ENCODE results near the gene ZMYND10. TPM values are rescaled to one million over a fixed set of nuclear protein-coding genes. Genes with fewer than 3 reads are reported as not detected.
"Not testable (repeated sequence)": the region's sequence is repeated elsewhere in the genome, so short reads cannot be mapped to it uniquely, and the experiment has no call there.

Gene ZMYND10
- total RNA-seq, 3 donors from 2014 or later: 0.71 to 1.0 (median 0.96) TPM

- Mint-ChIP-seq H3K36me3 (ENCODE audit: insufficient read depth) (peaks cover 3% of the 10 kb centered on the region), H3K27me3 (ENCODE audit: low read depth) (no peaks in the 10 kb centered on the region), H3K4me1 (ENCODE audit: low read depth) (peaks cover 39% of the 10 kb centered on the region), H3K9me3 (no peaks in the 10 kb centered on the region), H3K4me3 (peak overlapping the region; percentile 82)
- peak; percentile 85 to 86 for ATAC-seq
- peak; percentile 70 for DNase-seq
These were observed 24.0 kb downstream of the ZMYND10 start for GRCh38 chr3:50321336-50322114.

GRCh38 chr3:50320853-50321335 is 24.6 kb downstream of the ZMYND10 start:
- Mint-ChIP-seq H3K4me3 (peak overlapping the region; percentile 89), H3K36me3 (ENCODE audit: insufficient read depth) (peaks cover 3% of the 10 kb centered on the region), H3K27me3 (ENCODE audit: low read depth) (no peaks in the 10 kb centered on the region), H3K9me3 (no peaks in the 10 kb centered on the region), H3K4me1 (ENCODE audit: low read depth) (peaks cover 41% of the 10 kb centered on the region)
- ATAC-seq (peak; percentile 60 to 67), DNase-seq (peak; percentile 55)

GRCh38 chr3:50319894-50320625 is 25.5 kb downstream of the ZMYND10 start:
- no peaks in the 10 kb centered on the region for H3K27me3 Mint-ChIP-seq (ENCODE audit: low read depth)
- ATAC-seq: no peak
- no peak for DNase-seq
- H3K4me3 Mint-ChIP-seq: peak overlapping the region; percentile 89
- H3K36me3 Mint-ChIP-seq (ENCODE audit: insufficient read depth): no peaks in the 10 kb centered on the region
- H3K4me1 Mint-ChIP-seq (ENCODE audit: low read depth): peaks cover 43% of the 10 kb centered on the region
- no peaks in the 10 kb centered on the region for H3K9me3 Mint-ChIP-seq

GRCh38 chr3:50319181-50319893 is 26.2 kb downstream of the ZMYND10 start:
- DNase-seq: no peak
- H3K9me3 Mint-ChIP-seq: no peaks in the 10 kb centered on the region
- no peaks in the 10 kb centered on the region for H3K27me3 Mint-ChIP-seq (ENCODE audit: low read depth)
- H3K4me1 Mint-ChIP-seq (ENCODE audit: low read depth): peaks cover 37% of the 10 kb centered on the region
- no peak for ATAC-seq
- peak overlapping the region; percentile 89 for H3K4me3 Mint-ChIP-seq
- H3K36me3 Mint-ChIP-seq (ENCODE audit: insufficient read depth): no peaks in the 10 kb centered on the region

- Mint-ChIP-seq H3K36me3 (ENCODE audit: insufficient read depth) (peaks cover 1% of the 10 kb centered on the region), H3K4me1 (ENCODE audit: low read depth) (peaks cover 37% of the 10 kb centered on the region), H3K9me3 (no peaks in the 10 kb centered on the region), H3K27me3 (ENCODE audit: low read depth) (no peaks in the 10 kb centered on the region), H3K4me3 (no peak overlapping the region)
- no peak for DNase-seq
- ATAC-seq: no peak
These were observed 26.9 kb downstream of the ZMYND10 start for GRCh38 chr3:50318615-50319014.

GRCh38 chr3:50318163-50318562 is 27.4 kb downstream of the ZMYND10 start:
- Mint-ChIP-seq H3K36me3 (ENCODE audit: insufficient read depth) (peaks cover 1% of the 10 kb centered on the region), H3K4me1 (ENCODE audit: low read depth) (peaks cover 37% of the 10 kb centered on the region), H3K27me3 (ENCODE audit: low read depth) (no peaks in the 10 kb centered on the region), H3K9me3 (no peaks in the 10 kb centered on the region), H3K4me3 (no peak overlapping the region)
- DNase-seq (no peak), ATAC-seq (no peak)

- DNase-seq: no peak
- Mint-ChIP-seq H3K27me3 (ENCODE audit: low read depth) (no peaks in the 10 kb centered on the region), H3K36me3 (ENCODE audit: insufficient read depth) (peaks cover 1% of the 10 kb centered on the region), H3K4me3 (no peak overlapping the region), H3K9me3 (no peaks in the 10 kb centered on the region), H3K4me1 (ENCODE audit: low read depth) (peaks cover 37% of the 10 kb centered on the region)
- ATAC-seq: no peak
These were observed 28.2 kb downstream of the ZMYND10 start for GRCh38 chr3:50317300-50317699.

- Mint-ChIP-seq H3K4me3 (peak overlapping the region; percentile 28), H3K9me3 (no peaks in the 10 kb centered on the region), H3K27me3 (ENCODE audit: low read depth) (no peaks in the 10 kb centered on the region), H3K4me1 (ENCODE audit: low read depth) (peaks cover 37% of the 10 kb centered on the region), H3K36me3 (ENCODE audit: insufficient read depth) (peaks cover 1% of the 10 kb centered on the region)
- ATAC-seq: peak; percentile 13 to 27
- DNase-seq: peak; percentile 70
These were observed 28.8 kb downstream of the ZMYND10 start for GRCh38 chr3:50316657-50317242.

- Mint-ChIP-seq H3K27me3 (ENCODE audit: low read depth) (no peaks in the 10 kb centered on the region), H3K4me1 (ENCODE audit: low read depth) (peaks cover 28% of the 10 kb centered on the region), H3K36me3 (ENCODE audit: insufficient read depth) (peaks cover 1% of the 10 kb centered on the region), H3K9me3 (no peaks in the 10 kb centered on the region), H3K4me3 (no peak overlapping the region)
- DNase-seq (no peak), ATAC-seq (no peak)
These were observed 30.7 kb downstream of the ZMYND10 start for GRCh38 chr3:50314816-50315215.

- peaks cover 1% of the 10 kb centered on the region for H3K36me3 Mint-ChIP-seq (ENCODE audit: insufficient read depth)
- peaks cover 24% of the 10 kb centered on the region for H3K4me1 Mint-ChIP-seq (ENCODE audit: low read depth)
- no peaks in the 10 kb centered on the region for H3K27me3 Mint-ChIP-seq (ENCODE audit: low read depth)
- ATAC-seq: no peak
- no peak for DNase-seq
- H3K9me3 Mint-ChIP-seq: no peaks in the 10 kb centered on the region
- H3K4me3 Mint-ChIP-seq: no peak overlapping the region
These were observed 31.2 kb downstream of the ZMYND10 start for GRCh38 chr3:50314342-50314741.

GRCh38 chr3:50312041-50312440 is 33.5 kb downstream of the ZMYND10 start:
- H3K4me1 Mint-ChIP-seq (ENCODE audit: low read depth): peaks cover 12% of the 10 kb centered on the region
- H3K4me3 Mint-ChIP-seq; H3K36me3 Mint-ChIP-seq (ENCODE audit: insufficient read depth); H3K9me3 Mint-ChIP-seq; ATAC-seq; DNase-seq; H3K27me3 Mint-ChIP-seq (ENCODE audit: low read depth): not testable (repeated sequence)

- ATAC-seq: peak; percentile 67 to 69
- H3K4me3 Mint-ChIP-seq: no peak overlapping the region
- H3K27me3 Mint-ChIP-seq (ENCODE audit: low read depth): no peaks in the 10 kb centered on the region
- no peaks in the 10 kb centered on the region for H3K36me3 Mint-ChIP-seq (ENCODE audit: insufficient read depth)
- peaks cover 18% of the 10 kb centered on the region for H3K4me1 Mint-ChIP-seq (ENCODE audit: low read depth)
- no peaks in the 10 kb centered on the region for H3K9me3 Mint-ChIP-seq
- no peak for DNase-seq
These were observed 40.9 kb downstream of the ZMYND10 start for GRCh38 chr3:50304601-50305000.

GRCh38 chr3:50303013-50303815 is 42.3 kb downstream of the ZMYND10 start, which contains the start of gene HYAL1:
TSS of gene HYAL1 (minus strand) at chr3:50303574. CDS start at chr3:50302956, 618 bp downstream.
- H3K4me3 Mint-ChIP-seq: no peak within 1 kb of the TSS
- no peaks in the 10 kb centered on the region for H3K36me3 Mint-ChIP-seq (ENCODE audit: insufficient read depth)
- ATAC-seq (no peak), DNase-seq (no peak)
- no peaks in the 10 kb centered on the region for H3K9me3 Mint-ChIP-seq
- H3K27me3 Mint-ChIP-seq (ENCODE audit: low read depth): no peaks in the 10 kb centered on the region
- peaks cover 22% of the 10 kb centered on the region for H3K4me1 Mint-ChIP-seq (ENCODE audit: low read depth)
